ENCODE data around the gene LDLRAD4. TPM values are rescaled to one million over a fixed set of nuclear protein-coding genes. Genes with fewer than 3 reads are reported as not detected.

The LDLRAD4 gene
- total and polyA plus RNA-seq, 2 experiments from 2014 or later, result 0.73 to 1.9 TPM

DNA sequence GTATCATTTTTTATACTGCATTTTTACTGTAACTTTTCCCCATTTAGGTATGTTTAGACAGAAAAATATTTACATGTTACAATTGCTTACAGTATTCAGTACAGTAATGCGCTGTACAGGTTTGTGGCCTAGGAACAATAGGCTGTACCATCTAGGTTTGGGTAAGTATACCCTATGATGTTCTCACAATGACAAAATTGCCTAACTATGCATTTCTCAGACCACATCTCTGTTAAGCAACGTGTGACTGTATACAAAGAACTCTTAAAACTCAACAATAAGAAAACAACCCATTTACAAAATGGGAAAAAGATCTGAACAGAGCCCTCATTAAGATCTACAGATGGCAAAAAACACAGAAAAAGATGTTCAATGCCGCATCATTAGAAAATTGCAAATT lies 478.4 kb downstream of the LDLRAD4 start (continued):
- TF ChIP-seq STAT1 (IDR thresholded peaks at IDR 0.05; ENCODE audit: unreplicated experiment), result no peak
- TF ChIP-seq CTCF (conservative IDR thresholded peaks at IDR 0.05; ENCODE audit: low read depth in 2 of 2), result no peak
- no peak for TF ChIP-seq EZH2phosphoT487 (IDR thresholded peaks at IDR 0.05; ENCODE audit: unreplicated experiment)
- TF ChIP-seq EZH2 (IDR thresholded peaks at IDR 0.05; ENCODE audit: low read depth, unreplicated experiment), result no peak
- no peak for TF ChIP-seq ZNF114 (CRISPR knock-in tag; IDR thresholded peaks at IDR 0.05)
- TF ChIP-seq POLR2AphosphoS5 (IDR thresholded peaks at IDR 0.05; ENCODE audit: low read depth), result no peak

DNA sequence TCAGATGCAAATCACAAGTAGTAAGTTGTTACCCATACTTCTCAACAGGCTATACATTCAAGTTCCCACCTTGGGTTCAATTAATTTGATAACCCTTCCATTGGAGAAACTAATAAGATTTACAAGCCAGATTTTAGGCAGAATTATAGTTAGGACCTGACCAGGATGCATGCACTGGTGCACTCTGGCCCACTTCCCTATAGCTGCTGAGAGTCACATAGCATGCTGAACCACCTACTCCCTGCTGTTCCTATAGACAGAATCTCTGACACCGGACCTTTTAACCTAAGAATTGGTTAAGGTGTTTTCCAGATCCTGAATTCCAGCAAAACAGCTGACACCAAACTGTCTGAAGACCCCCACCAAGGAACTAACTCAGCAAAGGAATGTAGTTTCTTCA lies 481.6 kb downstream of the LDLRAD4 start:
- Histone ChIP-seq H4K20me1 (replicated peaks; ENCODE audit: insufficient read depth) (no peaks in the 10 kb centered on the region), H3F3A (replicated peaks; ENCODE audit: low read depth) (no peaks in the 10 kb centered on the region), H3K36me3 (ENCODE audit: insufficient read depth) (peaks cover 8% of the 10 kb centered on the region), H3K9me2 (ENCODE audit: insufficient read depth) (0 out of 2 replicates have a peak, but pooled peaks cover 6% of the 10 kb centered on the region), H3K27me3 (ENCODE audit: insufficient read depth) (no peaks in the 10 kb centered on the region), H3K4me2 (no peak overlapping the region), H3K4me3 (no peak overlapping the region), H3K79me2 (replicated peaks; ENCODE audit: insufficient read depth) (peaks cover 81% of the 10 kb centered on the region), H2AFZ (no peak overlapping the region), H3K27ac (ENCODE audit: low read depth) (no peak overlapping the region), H3K4me1 (ENCODE audit: insufficient read depth) (no peaks in the 10 kb centered on the region)
- H3K27ac Mint-ChIP-seq, result no peak overlapping the region
- no peaks in the 10 kb centered on the region for H3K4me1 Mint-ChIP-seq
- no peaks in the 10 kb centered on the region for H3K27me3 Mint-ChIP-seq (ENCODE audit: insufficient read depth, low read depth, poor library complexity)
- peaks cover 65% of the 10 kb centered on the region for H3K36me3 Mint-ChIP-seq (ENCODE audit: low read depth)
- peaks cover 73% of the 10 kb centered on the region for H3K9me3 Mint-ChIP-seq
- no peak for DNase-seq (ENCODE audit: low spot score)
- no peak for ATAC-seq
- H3K4me3 Mint-ChIP-seq, result no peak overlapping the region
- TF ChIP-seq STAT1 (IDR thresholded peaks at IDR 0.05; ENCODE audit: unreplicated experiment) (no peak), REST (IDR thresholded peaks at IDR 0.05; ENCODE audit: unreplicated experiment) (no peak), CREB1 (CRISPR knock-in tag; IDR thresholded peaks at IDR 0.05; ENCODE audit: low read depth) (no peak), NANOG (IDR thresholded peaks at IDR 0.05; ENCODE audit: borderline replicate concordance) (no peak), EZH2 (IDR thresholded peaks at IDR 0.05; ENCODE audit: low read depth, unreplicated experiment) (no peak), ZNF114 (CRISPR knock-in tag; IDR thresholded peaks at IDR 0.05) (no peak), EZH2phosphoT487 (IDR thresholded peaks at IDR 0.05; ENCODE audit: unreplicated experiment) (no peak), POLR2AphosphoS5 (IDR thresholded peaks at IDR 0.05; ENCODE audit: low read depth) (no peak), CTCF (conservative IDR thresholded peaks at IDR 0.05; ENCODE audit: low read depth in 2 of 2) (no peak), JUNB (IDR thresholded peaks at IDR 0.05; ENCODE audit: unreplicated experiment) (no peak)
- TF ChIP-seq, protein P1, sequence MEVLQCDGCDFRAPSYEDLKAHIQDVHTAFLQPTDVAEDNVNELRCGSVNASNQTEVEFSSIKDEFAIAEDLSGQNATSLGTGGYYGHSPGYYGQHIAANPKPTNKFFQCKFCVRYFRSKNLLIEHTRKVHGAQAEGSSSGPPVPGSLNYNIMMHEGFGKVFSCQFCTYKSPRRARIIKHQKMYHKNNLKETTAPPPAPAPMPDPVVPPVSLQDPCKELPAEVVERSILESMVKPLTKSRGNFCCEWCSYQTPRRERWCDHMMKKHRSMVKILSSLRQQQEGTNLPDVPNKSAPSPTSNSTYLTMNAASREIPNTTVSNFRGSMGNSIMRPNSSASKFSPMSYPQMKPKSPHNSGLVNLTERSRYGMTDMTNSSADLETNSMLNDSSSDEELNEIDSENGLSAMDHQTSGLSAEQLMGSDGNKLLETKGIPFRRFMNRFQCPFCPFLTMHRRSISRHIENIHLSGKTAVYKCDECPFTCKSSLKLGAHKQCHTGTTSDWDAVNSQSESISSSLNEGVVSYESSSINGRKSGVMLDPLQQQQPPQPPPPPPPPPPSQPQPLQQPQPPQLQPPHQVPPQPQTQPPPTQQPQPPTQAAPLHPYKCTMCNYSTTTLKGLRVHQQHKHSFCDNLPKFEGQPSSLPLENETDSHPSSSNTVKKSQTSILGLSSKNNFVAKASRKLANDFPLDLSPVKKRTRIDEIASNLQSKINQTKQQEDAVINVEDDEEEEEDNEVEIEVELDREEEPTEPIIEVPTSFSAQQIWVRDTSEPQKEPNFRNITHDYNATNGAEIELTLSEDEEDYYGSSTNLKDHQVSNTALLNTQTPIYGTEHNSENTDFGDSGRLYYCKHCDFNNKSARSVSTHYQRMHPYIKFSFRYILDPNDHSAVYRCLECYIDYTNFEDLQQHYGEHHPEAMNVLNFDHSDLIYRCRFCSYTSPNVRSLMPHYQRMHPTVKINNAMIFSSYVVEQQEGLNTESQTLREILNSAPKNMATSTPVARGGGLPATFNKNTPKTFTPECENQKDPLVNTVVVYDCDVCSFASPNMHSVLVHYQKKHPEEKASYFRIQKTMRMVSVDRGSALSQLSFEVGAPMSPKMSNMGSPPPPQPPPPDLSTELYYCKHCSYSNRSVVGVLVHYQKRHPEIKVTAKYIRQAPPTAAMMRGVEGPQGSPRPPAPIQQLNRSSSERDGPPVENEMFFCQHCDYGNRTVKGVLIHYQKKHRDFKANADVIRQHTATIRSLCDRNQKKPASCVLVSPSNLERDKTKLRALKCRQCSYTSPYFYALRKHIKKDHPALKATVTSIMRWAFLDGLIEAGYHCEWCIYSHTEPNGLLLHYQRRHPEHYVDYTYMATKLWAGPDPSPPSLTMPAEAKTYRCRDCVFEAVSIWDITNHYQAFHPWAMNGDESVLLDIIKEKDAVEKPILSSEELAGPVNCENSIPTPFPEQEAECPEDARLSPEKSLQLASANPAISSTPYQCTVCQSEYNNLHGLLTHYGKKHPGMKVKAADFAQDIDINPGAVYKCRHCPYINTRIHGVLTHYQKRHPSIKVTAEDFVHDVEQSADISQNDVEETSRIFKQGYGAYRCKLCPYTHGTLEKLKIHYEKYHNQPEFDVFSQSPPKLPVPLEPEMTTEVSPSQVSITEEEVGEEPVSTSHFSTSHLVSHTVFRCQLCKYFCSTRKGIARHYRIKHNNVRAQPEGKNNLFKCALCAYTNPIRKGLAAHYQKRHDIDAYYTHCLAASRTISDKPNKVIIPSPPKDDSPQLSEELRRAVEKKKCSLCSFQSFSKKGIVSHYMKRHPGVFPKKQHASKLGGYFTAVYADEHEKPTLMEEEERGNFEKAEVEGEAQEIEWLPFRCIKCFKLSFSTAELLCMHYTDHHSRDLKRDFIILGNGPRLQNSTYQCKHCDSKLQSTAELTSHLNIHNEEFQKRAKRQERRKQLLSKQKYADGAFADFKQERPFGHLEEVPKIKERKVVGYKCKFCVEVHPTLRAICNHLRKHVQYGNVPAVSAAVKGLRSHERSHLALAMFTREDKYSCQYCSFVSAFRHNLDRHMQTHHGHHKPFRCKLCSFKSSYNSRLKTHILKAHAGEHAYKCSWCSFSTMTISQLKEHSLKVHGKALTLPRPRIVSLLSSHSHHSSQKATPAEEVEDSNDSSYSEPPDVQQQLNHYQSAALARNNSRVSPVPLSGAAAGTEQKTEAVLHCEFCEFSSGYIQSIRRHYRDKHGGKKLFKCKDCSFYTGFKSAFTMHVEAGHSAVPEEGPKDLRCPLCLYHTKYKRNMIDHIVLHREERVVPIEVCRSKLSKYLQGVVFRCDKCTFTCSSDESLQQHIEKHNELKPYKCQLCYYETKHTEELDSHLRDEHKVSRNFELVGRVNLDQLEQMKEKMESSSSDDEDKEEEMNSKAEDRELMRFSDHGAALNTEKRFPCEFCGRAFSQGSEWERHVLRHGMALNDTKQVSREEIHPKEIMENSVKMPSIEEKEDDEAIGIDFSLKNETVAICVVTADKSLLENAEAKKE (CRISPR knock-in tag; IDR thresholded peaks at IDR 0.05), result no peak

Measured in GM23338 (cell line).